GM18867 (cell line): ENCODE measurements around the gene CILP2.
A peak's percentile ranks its signal among the peaks of the same experiment; 100 is the strongest.

Source experiments
- ATAC-seq: cut with Tn5 transposase; IDR thresholded peaks from one replicate; pipeline ENCODE4 v1.9.1; 2021; ENCODE audit warnings: mild to moderate bottlenecking, moderate library complexity; ENCODE audit not compliant: unreplicated experiment

Gene CILP2

GRCh38 chr19:19505669-19506326 is 32.3 kb upstream of the CILP2 start:
- ATAC-seq, result no peak

- ATAC-seq, result no peak
These were observed 31.5 kb upstream of the CILP2 start for GRCh38 chr19:19506592-19506991.

- no peak for ATAC-seq
These were observed 30.7 kb upstream of the CILP2 start for GRCh38 chr19:19507354-19507753.

GRCh38 chr19:19508217-19508616 is 29.8 kb upstream of the CILP2 start:
- no peak for ATAC-seq

- ATAC-seq, result no peak
These were observed 27.6 kb upstream of the CILP2 start for GRCh38 chr19:19510432-19510831.

- no peak for ATAC-seq
These were observed 24.4 kb upstream of the CILP2 start for GRCh38 chr19:19513682-19514081.

GRCh38 chr19:19514215-19514657 is 23.8 kb upstream of the CILP2 start:
- no peak for ATAC-seq

GRCh38 chr19:19514881-19515641 is 23.0 kb upstream of the CILP2 start, which contains the start of gene TSSK6:
Gene TSSK6, minus strand, starts transcription at chr19:19515548. Its CDS starts 121 bp downstream, at chr19:19515427.
- ATAC-seq, result no peak

GRCh38 chr19:19515642-19516519 is 22.2 kb upstream of the CILP2 start, which contains the start of gene NDUFA13:
Gene NDUFA13, plus strand, starts transcription at chr19:19516225. Its CDS starts 14 bp downstream, at chr19:19516239.
- ATAC-seq, result peak; percentile 90

GRCh38 chr19:19517235-19517619 is 20.8 kb upstream of the CILP2 start:
- no peak for ATAC-seq

GRCh38 chr19:19520989-19521388 is 17.1 kb upstream of the CILP2 start:
- ATAC-seq, result no peak

- no peak for ATAC-seq
These were observed 14.9 kb upstream of the CILP2 start for GRCh38 chr19:19523177-19523576.

- no peak for ATAC-seq
These were observed 14.0 kb upstream of the CILP2 start for GRCh38 chr19:19524053-19524452.

- ATAC-seq, result no peak
These were observed 12.3 kb upstream of the CILP2 start for GRCh38 chr19:19525611-19526380.

- ATAC-seq, result no peak
These were observed 11.3 kb upstream of the CILP2 start for GRCh38 chr19:19526581-19527370.

- no peak for ATAC-seq
These were observed 10.8 kb upstream of the CILP2 start for GRCh38 chr19:19527371-19527656.

- ATAC-seq, result no peak
These were observed 10.1 kb upstream of the CILP2 start for GRCh38 chr19:19527674-19528625.

- ATAC-seq, result no peak
These were observed 9.2 kb upstream of the CILP2 start, which contains the start of gene YJEFN3 for GRCh38 chr19:19528721-19529490. Gene YJEFN3, plus strand, starts transcription at chr19:19528911. Its CDS starts 22 bp downstream, at chr19:19528933.
